Ovary (tissue), 9 donors: Measurements from ENCODE around the gene PPP1R1A. TPM values are rescaled to one million over a fixed set of nuclear protein-coding genes. Genes with fewer than 3 reads are reported as not detected.

Source experiments
- DNase-seq, 5 donors: peaks; one replicate each; pipeline ENCODE4 v3.0.0-alpha.2; 2019 to 2020
- H3K27ac ChIP-seq, 2 donors: fragments of 200-600 bp; one replicate each; pipeline versions ENCODE4 v1.5.1 to v1.8.0; 2019 to 2022
- H3K27me3 ChIP-seq: fragments of 200-600 bp; one replicate; pipeline ENCODE4 v1.8.0; 2022
- H3K36me3 ChIP-seq: fragments of 200-600 bp; sonication (generic); one replicate; pipeline ENCODE4 v1.5.1; 2019
- H3K4me1 ChIP-seq: one replicate; pipeline ENCODE4 v1.8.1; 2013; ENCODE audit warnings: mild to moderate bottlenecking, moderate library complexity; ENCODE audit not compliant: insufficient read depth
- H3K4me3 ChIP-seq: fragments of 200-600 bp; sonication (generic); one replicate; pipeline ENCODE4 v1.5.1; 2017
- H3K9me3 ChIP-seq, 2 donors: fragments of 200-600 bp in 1 of 2; sonication (generic) in 1 of 2; one replicate each; pipeline versions ENCODE4 v1.5.1 to v1.8.1; 2013 to 2019; ENCODE audit warnings: mild to moderate bottlenecking in 1 of 2, moderate library complexity in 1 of 2
- CTCF ChIP-seq, 3 donors: fragments of 450-650 bp in 2 of 3; fragments of 200-600 bp in 1 of 3; IDR thresholded peaks; one replicate each; pipeline versions ENCODE4 v1.5.1 to v1.8.0; 2016 to 2022; ENCODE audit warnings: antibody characterized with exemption in 3 of 3, mild to moderate bottlenecking in 1 of 3
- EP300 ChIP-seq: sonication (generic); formaldehyde crosslinking; IDR thresholded peaks from one replicate; pipeline ENCODE4 v1.6.1; 2017; ENCODE audit warnings: antibody characterized with exemption
- POLR2A ChIP-seq: fragments of 450-650 bp; IDR thresholded peaks from one replicate; pipeline ENCODE4 v1.6.1; 2017; ENCODE audit warnings: antibody characterized with exemption, mild to moderate bottlenecking, moderate library complexity
- WGBS, 3 donors: extraction: QIAGEN DNeasy Blood & Tissue Kit in 1 of 3; methylation state at CpG; one replicate each; pipeline versions ENCODE4 v1.1.5 to v1.1.7; 2013 to 2017; 5-methylcytosine and 5-hydroxymethylcytosine counted together
- intact Hi-C, 4 donors: fragments of 100-400 bp; cut with DNase I; formaldehyde crosslinking; loops; one replicate each; pipeline versions ENCODE4 v1.11.0 to v1.15.1; 2022 to 2023
- polyA plus RNA-seq, 2 donors: library from polyadenylated mRNA; stranded (reverse); fragments of 200-250 nt in 1 of 2; fragments of 350-450 nt in 1 of 2; fragmentation: Illumina TruSeq in 1 of 2; extraction: RNeasy Lipid Tissue Mini Kit (QIAGEN cat#74804) in 1 of 2; gene quantifications; one replicate each; pipeline ENCODE4 v1.2.3, GENCODE V29; 2013 to 2014
- total RNA-seq, 7 donors: library from RNA; depleted of rRNA in 2 of 7; stranded (reverse); fragments of >200 nt in 2 of 7; fragmentation: NEBNext Ultra II Directional in 3 of 7; extraction: Animal tissue kit (Norgen Biotek cat#: 25700) in 3 of 7; gene quantifications; one replicate each; pipeline versions ENCODE4 v1.1.0 to v1.2.4, GENCODE V29; 2016 to 2023
- donor health status: DM: no; HTN: no; CAD: no; lungs with moderate emphysema.
- donor health status: DM: no; HTN: no; CAD: no.
- donor health status: Bipolar disorder and iron deficiency.
- donor health status: DM: yes; HTN: yes; CAD: no.
- donor health status: DM: no; HTN: no; CAD: no.
- donor health status: DM: yes; HTN: yes; CAD: no.

PPP1R1A gene
- total and polyA plus RNA-seq, 9 donors = 2.0 to 25.2 (median 6.2) TPM

GRCh38 chr12:54565310-54565985 lies 23.0 kb downstream of the PPP1R1A start:
- H3K4me1 ChIP-seq = peaks cover 8% of the 10 kb centered on the region
- H3K27me3 ChIP-seq = no peaks in the 10 kb centered on the region
- H3K4me3 ChIP-seq = no peak overlapping the region
- WGBS, 3 donors = 48 to 56% (median 50%) methylated on average over 10 of the region's 10 CpGs
- no peaks in the 10 kb centered on the region for H3K9me3 ChIP-seq
- intact Hi-C loops = no loop called here
- no peaks in the 10 kb centered on the region for H3K36me3 ChIP-seq
- TF ChIP-seq EP300 (no peak), POLR2A (no peak), CTCF (IDR thresholded peaks at IDR 0.05) (no peak)
- no peak for DNase-seq
- peak overlapping the region; percentile 8 to 45 for H3K27ac ChIP-seq

GRCh38 chr12:54564768-54565167 lies 23.7 kb downstream of the PPP1R1A start:
- WGBS, 3 donors = 64 to 76% (median 67%) methylated on average over 5 of the region's 5 CpGs
- DNase-seq = no peak
- H3K36me3 ChIP-seq = no peaks in the 10 kb centered on the region
- no peaks in the 10 kb centered on the region for H3K27me3 ChIP-seq
- intact Hi-C loops = no loop called here
- TF ChIP-seq CTCF (IDR thresholded peaks at IDR 0.05) (no peak), EP300 (no peak), POLR2A (no peak)
- H3K9me3 ChIP-seq = no peaks in the 10 kb centered on the region
- no peak overlapping the region for H3K4me3 ChIP-seq
- peak overlapping the region in 1 of 2 donors; percentile 8 for H3K27ac ChIP-seq
- peaks cover 8% of the 10 kb centered on the region for H3K4me1 ChIP-seq

- no peak for DNase-seq
- WGBS, 3 donors = 94 to 100% (median 99%) methylated on average over 1 of the region's 1 CpG
- Histone ChIP-seq H3K27ac (no peak overlapping the region), H3K4me1 (peaks cover 8% of the 10 kb centered on the region), H3K4me3 (no peak overlapping the region), H3K9me3 (no peaks in the 10 kb centered on the region), H3K36me3 (no peaks in the 10 kb centered on the region), H3K27me3 (no peaks in the 10 kb centered on the region)
- intact Hi-C loops = no loop called here
- TF ChIP-seq EP300 = no peak
- TF ChIP-seq CTCF (IDR thresholded peaks at IDR 0.05) = no peak
- TF ChIP-seq POLR2A = no peak
These were observed 24.7 kb downstream of the PPP1R1A start for GRCh38 chr12:54563787-54564186.

GRCh38 chr12:54562750-54563356 lies 25.6 kb downstream of the PPP1R1A start:
- H3K4me1 ChIP-seq = peaks cover 8% of the 10 kb centered on the region
- DNase-seq = no peak
- WGBS, 3 donors = 54 to 64% (median 58%) methylated on average over 6 of the region's 6 CpGs
- H3K27me3 ChIP-seq = no peaks in the 10 kb centered on the region
- intact Hi-C loops = no loop called here
- no peak overlapping the region for H3K27ac ChIP-seq
- no peaks in the 10 kb centered on the region for H3K36me3 ChIP-seq
- H3K4me3 ChIP-seq = no peak overlapping the region
- no peak for TF ChIP-seq EP300
- no peak for TF ChIP-seq POLR2A
- TF ChIP-seq CTCF (IDR thresholded peaks at IDR 0.05) = no peak
- no peaks in the 10 kb centered on the region for H3K9me3 ChIP-seq
